Large intestine (tissue), 3 donors: ENCODE data around the gene PACSIN1. TPM values are rescaled to one million over a fixed set of nuclear protein-coding genes. Genes with fewer than 3 reads are reported as not detected.

Experiments
- DNase-seq, 2 donors: peaks; one replicate each; pipeline versions ENCODE4 v3.0.0 to v3.0.0-alpha.2; 2013
- H3K27ac ChIP-seq: one replicate; pipeline ENCODE4 v1.5.1; 2013; ENCODE audit warnings: low read length
- H3K27me3 ChIP-seq: 2 replicates; pipeline ENCODE4 v1.6.1; 2013; ENCODE audit warnings: low read length; ENCODE audit not compliant: control insufficient read depth, insufficient read depth
- H3K36me3 ChIP-seq: 2 replicates; pipeline ENCODE4 v1.6.1; 2013; ENCODE audit warnings: low read length; ENCODE audit not compliant: control insufficient read depth, insufficient read depth
- H3K4me1 ChIP-seq: one replicate; pipeline ENCODE4 v1.6.1; 2013; ENCODE audit warnings: low read length; ENCODE audit not compliant: control insufficient read depth, insufficient read depth
- H3K4me3 ChIP-seq: one replicate; pipeline ENCODE4 v1.5.1; 2013; ENCODE audit warnings: low read length
- H3K9me3 ChIP-seq: one replicate; pipeline ENCODE4 v1.6.1; 2013; ENCODE audit warnings: mild to moderate bottlenecking, low read depth, low read length, moderate library complexity; ENCODE audit not compliant: control insufficient read depth
- WGBS: methylation state at CpG from one replicate; pipeline ENCODE4 v1.1.5; 2013; ENCODE audit warnings: low lambda C conversion rate; ENCODE audit not compliant: insufficient coverage; 5-methylcytosine and 5-hydroxymethylcytosine counted together
- polyA plus RNA-seq: library from polyadenylated mRNA; unstranded; fragments of 120-200 nt; gene quantifications from one replicate; pipeline ENCODE4 v1.2.1, GENCODE V29; 2013

Gene PACSIN1
- polyA plus RNA-seq, 1 donor: 0.33 TPM

DNA sequence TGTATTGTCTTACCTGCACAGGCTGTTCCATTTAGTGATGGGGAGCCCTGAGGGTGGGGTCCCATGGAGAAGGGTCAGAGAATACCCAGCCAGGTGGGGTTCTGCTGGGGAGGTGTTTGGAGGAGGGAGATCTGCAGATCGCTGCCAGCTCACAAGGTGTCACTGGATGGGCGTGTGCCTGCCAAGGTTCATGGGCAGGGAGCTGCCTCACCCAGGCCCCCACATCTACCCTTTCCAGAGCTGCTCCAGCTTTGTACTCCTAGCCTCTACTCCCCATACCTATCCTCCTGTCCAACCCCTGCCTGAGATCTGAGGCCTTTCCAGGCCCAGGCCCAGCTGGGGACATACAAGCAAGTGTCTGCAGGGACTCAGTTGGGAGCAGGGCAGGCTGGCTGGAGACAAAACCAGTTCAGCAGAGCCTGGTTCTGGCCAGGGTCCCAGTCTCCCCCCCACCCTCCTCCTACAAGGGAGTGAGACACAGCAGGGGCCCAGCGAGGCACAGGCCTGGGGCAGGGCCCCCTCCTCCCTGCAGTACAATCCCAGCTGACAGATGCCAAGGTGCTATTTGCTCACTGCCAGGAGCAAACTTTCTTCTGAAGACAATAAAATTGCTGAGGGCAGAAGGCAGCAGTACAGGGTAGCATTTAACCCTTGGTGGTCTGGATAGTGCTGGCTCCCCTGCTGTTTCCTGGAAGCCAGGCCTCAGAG, 70.5 kb downstream of the PACSIN1 start:
- no peak overlapping the region for H3K4me3 ChIP-seq
- peak in 1 of 2 donors; percentile 41 for DNase-seq
- H3K36me3 ChIP-seq: no peaks in the 10 kb centered on the region
- H3K9me3 ChIP-seq: no peaks in the 10 kb centered on the region
- H3K27me3 ChIP-seq: no peaks in the 10 kb centered on the region
- no peak overlapping the region for H3K27ac ChIP-seq
- peaks cover 9% of the 10 kb centered on the region for H3K4me1 ChIP-seq
- WGBS: no CpG with 5 or more reads among the region's 3 CpGs

DNA sequence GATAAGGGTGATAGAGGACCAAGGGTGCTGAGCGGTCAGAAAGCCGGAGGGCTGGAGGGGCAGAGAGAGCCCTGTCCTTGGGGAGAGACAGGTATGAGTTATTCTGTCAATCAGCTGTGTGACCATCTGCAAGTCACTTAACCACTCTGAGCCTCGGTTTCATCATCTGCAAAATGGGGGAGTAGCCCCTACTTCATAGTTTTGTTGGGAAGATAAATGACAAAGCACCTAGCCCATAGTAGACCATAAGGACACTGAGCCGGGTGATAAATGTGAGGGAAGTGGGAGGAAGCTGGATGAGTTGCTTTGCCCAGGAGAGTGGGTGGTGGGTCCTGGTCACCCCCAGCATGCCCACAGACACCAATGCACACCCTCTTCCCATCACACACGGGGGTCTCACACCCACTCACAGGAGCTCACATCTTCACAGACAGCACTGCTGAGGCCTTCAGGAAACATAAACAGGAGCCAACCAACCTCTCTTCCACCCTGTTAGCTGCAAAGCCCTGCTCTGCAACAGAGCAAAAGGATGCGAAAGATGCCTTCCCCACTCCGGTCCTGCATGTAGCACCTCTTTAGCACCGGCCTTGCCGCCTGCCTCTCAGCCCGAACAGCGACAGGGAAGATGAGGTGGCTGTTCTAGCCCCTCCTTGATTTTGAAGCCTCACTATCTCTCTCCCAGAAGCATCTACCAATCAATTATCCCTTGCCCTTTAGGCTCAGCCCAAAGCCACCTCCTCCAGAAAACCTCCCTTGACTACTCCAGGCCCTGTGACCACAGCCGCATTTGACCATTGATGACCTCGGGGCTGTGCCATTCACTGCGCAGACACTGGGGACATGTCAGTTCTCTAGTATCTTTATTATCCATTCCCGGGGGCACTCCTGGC, 71.3 kb downstream of the PACSIN1 start:
- Histone ChIP-seq H3K4me1 (peaks cover 9% of the 10 kb centered on the region), H3K9me3 (no peaks in the 10 kb centered on the region), H3K27me3 (no peaks in the 10 kb centered on the region), H3K36me3 (no peaks in the 10 kb centered on the region), H3K4me3 (no peak overlapping the region), H3K27ac (no peak overlapping the region)
- no CpG with 5 or more reads among the region's 15 CpGs for WGBS
- DNase-seq: no peak

DNA sequence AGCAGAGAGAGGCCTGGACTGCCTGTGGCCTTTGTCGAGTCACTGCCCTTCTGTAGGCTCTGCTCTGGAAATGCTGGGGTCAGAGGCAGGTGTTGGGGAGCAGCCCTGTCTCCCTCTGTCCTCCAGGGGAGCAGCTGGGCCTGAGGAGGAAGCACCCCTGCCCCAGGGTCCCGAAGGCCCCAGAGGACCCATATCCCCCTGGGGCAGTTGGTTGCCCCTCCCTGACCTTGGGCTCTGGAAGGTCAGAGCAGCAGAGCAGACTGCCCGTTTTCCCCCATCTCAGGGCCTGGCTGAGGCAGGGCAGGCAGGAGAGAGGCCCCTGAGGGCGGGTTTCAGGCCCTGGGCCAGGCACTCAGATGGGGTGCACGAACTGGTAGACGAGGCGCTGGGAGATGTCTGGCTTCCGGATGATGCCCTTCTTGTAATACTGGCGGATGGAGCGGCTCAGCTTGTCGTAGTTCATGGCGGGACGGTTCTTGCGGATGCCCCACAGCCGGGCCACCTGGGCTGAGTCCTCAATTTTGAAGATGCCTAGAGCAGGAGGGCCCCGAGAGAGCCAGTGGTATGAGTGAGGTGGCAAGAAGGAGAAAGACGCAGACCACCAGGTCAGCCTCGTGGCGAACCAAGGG, 72.2 kb downstream of the PACSIN1 start:
- Histone ChIP-seq H3K27ac (no peak overlapping the region), H3K4me3 (no peak overlapping the region), H3K9me3 (no peaks in the 10 kb centered on the region), H3K27me3 (no peaks in the 10 kb centered on the region), H3K36me3 (no peaks in the 10 kb centered on the region), H3K4me1 (peaks cover 9% of the 10 kb centered on the region)
- no peak for DNase-seq
- WGBS: no CpG with 5 or more reads among the region's 19 CpGs

DNA sequence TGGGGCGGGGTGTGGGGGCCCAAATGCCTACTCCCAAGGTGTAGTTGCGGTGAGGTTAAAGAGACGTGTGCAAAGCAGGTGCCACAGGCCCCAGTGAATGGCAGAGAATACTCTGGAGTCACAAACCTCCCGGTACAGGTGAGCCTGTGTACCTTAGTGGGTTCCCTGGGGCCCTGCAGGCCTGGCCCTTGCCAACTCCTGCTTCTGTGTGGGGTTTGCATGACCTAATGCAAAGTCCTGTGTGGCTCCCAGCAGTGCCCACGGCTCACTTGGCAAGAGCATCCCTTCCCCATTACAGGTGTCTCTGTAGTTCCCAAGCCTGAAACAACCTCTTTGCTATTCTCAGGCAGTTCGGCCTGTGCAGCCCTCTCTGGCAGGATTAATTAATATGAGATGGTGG, 72.7 kb downstream of the PACSIN1 start:
- H3K9me3 ChIP-seq: no peaks in the 10 kb centered on the region
- no CpG with 5 or more reads among the region's 6 CpGs for WGBS
- H3K36me3 ChIP-seq: no peaks in the 10 kb centered on the region
- H3K4me1 ChIP-seq: peaks cover 9% of the 10 kb centered on the region
- no peaks in the 10 kb centered on the region for H3K27me3 ChIP-seq
- H3K4me3 ChIP-seq: no peak overlapping the region
- DNase-seq: no peak
- no peak overlapping the region for H3K27ac ChIP-seq

DNA sequence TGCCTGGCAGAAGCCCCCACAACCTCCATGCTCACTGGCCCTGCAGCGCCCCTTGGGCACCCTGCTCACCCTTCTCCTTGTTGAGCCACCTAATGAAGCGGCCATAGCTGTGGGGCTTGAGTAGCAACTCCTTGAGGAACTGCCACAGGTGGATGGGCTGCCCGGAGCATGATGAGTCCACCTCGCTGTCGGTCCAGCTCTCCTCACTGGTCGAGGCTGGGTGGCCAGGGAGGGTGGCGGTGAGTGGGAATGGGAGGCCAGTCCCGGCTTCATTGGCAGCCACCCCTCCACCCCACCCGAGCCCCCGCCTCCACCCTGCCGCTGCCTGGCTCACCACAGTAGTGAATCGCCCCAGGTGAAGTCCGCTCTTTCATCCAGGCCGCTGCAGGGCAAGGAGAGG, 73.3 kb downstream of the PACSIN1 start:
- H3K27ac ChIP-seq: no peak overlapping the region
- WGBS: no CpG with 5 or more reads among the region's 14 CpGs
- no peak for DNase-seq
- H3K4me3 ChIP-seq: no peak overlapping the region
- no peaks in the 10 kb centered on the region for H3K36me3 ChIP-seq
- H3K27me3 ChIP-seq: no peaks in the 10 kb centered on the region
- peaks cover 9% of the 10 kb centered on the region for H3K4me1 ChIP-seq
- H3K9me3 ChIP-seq: no peaks in the 10 kb centered on the region

DNA sequence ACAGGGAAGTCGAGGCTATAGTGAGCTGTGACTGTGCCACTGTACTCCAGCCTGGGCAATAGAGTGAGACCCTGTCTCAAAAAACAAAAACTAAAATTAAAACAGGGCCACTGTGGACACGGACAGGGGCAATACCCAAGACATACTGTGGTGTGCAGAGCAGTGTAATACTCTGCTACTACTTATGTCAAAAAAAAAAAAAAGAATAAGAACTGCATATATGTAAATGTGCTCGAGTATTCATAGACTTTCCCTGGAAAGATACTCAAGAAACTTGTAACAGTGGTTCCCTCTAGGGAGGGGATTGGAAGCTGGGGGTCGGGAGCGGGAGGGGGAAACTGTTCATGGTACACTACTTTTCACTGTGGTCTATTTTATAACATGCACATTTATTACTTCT, 74.3 kb downstream of the PACSIN1 start:
- no CpG with 5 or more reads among the region's 5 CpGs for WGBS
- Histone ChIP-seq H3K36me3 (no peaks in the 10 kb centered on the region), H3K27me3 (no peaks in the 10 kb centered on the region), H3K27ac (no peak overlapping the region), H3K4me1 (peaks cover 9% of the 10 kb centered on the region), H3K9me3 (no peaks in the 10 kb centered on the region), H3K4me3 (no peak overlapping the region)
- no peak for DNase-seq

DNA sequence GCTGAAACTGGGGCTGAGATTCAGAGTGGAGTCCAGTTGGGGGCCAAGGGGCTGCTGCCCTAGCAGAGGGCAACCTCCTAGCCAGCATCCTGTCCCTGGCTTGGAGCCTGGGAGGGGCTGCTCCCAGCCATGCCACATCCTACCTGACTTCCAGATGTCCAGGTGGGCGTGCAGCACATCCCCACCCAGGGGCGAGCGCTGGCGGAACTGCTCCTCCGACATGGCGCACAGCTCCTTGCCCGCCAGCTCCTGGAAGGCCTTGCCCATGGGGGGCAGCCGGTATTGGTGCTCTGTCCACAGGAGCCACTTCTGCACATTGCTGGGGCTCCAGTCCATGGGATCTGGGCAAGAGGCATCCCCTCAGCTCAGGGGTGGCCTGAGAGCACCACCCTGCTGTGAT, 75.0 kb downstream of the PACSIN1 start:
- H3K27me3 ChIP-seq: no peaks in the 10 kb centered on the region
- no peaks in the 10 kb centered on the region for H3K36me3 ChIP-seq
- H3K4me3 ChIP-seq: no peak overlapping the region
- H3K9me3 ChIP-seq: no peaks in the 10 kb centered on the region
- H3K27ac ChIP-seq: no peak overlapping the region
- H3K4me1 ChIP-seq: peaks cover 9% of the 10 kb centered on the region
- no peak for DNase-seq
- no CpG with 5 or more reads among the region's 8 CpGs for WGBS

DNA sequence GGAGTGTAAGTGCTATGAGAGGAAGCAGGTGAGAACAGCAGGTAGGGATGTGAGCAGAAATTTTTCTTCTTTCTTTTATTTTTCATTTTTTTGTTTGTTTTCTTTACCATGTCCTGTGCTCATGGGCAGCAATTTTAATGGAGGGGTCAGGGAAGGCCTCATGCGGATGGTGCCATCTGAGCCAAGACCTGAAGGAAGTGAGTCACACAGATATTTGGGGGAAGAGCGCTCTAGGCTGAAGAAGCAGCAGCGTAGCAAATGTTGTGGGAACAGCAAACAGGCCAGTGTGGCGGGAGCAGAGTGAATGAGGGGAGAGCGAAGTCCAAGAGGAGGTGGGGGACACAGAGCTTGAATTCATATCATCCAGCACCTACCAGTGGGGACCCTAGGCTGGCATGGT, 77.5 kb downstream of the PACSIN1 start:
- H3K27ac ChIP-seq: no peak overlapping the region
- WGBS: no CpG with 5 or more reads among the region's 5 CpGs

DNA sequence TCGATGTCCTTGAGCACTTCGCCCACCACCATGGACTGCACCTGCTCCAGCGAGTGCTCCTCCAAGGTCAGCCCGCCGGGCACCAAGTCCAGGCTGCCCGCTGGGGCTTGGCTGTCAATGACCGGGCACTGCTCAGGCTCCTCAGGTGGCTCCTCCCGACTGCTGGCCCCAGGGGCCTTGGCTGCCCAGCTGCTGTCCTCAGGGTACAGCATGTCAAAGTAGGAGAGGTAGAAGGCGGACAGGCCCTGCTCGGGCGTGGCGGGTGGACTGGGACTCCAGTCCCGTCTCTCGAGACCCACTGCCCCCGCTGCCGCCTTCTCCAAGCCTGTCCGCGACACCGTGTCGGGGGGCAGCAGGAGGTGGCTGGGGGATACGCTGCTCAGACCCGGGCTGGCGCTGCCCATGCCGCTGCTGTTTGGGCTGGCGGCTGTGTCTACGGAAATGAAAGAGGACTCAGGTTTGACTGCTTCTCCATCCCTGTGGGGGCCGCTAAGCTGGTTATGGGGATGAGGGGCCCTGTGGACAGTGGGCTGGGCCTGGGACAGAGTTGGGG, 78.3 kb downstream of the PACSIN1 start:
- DNase-seq: no peak
- Histone ChIP-seq H3K9me3 (no peaks in the 10 kb centered on the region), H3K4me3 (no peak overlapping the region), H3K27ac (no peak overlapping the region), H3K36me3 (no peaks in the 10 kb centered on the region), H3K27me3 (no peaks in the 10 kb centered on the region), H3K4me1 (peaks cover 10% of the 10 kb centered on the region)
- WGBS: no CpG with 5 or more reads among the region's 27 CpGs

More for the DNA sequence above, 77.5 kb downstream of the PACSIN1 start:
- no peaks in the 10 kb centered on the region for H3K36me3 ChIP-seq
- DNase-seq: no peak
- no peaks in the 10 kb centered on the region for H3K27me3 ChIP-seq
- H3K4me1 ChIP-seq: peaks cover 10% of the 10 kb centered on the region
- H3K4me3 ChIP-seq: no peak overlapping the region
- no peaks in the 10 kb centered on the region for H3K9me3 ChIP-seq

DNA sequence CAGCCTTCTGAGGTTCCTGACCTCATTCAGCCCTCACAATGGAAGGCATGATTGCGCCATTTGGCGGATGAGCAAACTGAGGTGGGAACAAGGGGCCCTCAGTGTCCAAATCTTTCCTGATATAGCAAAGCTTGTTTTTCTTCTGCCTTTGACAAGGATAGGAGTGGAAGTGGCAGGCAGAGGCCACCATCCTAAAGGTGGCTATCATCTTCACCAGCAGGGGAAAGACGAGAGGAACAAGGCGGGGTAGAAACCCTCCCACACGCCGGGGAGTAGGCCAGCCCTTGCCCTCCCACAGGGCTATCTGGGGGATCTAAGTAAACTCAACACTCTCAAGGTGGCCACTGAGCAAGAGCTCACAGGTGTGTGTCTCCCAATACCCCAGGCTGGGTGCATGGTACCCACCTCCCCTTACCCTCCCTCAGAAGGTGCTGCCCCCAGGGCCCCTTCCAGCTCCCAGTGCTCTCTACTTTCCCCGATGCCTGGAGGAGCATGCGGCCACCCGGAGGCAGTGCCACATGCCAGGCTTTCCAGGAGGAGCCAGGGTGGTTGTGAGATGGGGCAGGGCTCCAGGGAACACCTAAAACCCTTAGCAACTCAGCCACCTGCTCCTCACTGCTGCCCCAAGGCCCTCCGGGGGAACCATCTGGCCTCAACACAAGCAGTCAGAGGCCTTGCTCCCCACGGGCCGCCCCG, 79.0 kb downstream of the PACSIN1 start:
- Histone ChIP-seq H3K27me3 (no peaks in the 10 kb centered on the region), H3K36me3 (no peaks in the 10 kb centered on the region), H3K4me3 (no peak overlapping the region), H3K9me3 (no peaks in the 10 kb centered on the region), H3K4me1 (peaks cover 10% of the 10 kb centered on the region), H3K27ac (no peak overlapping the region)
- DNase-seq: no peak
- no CpG with 5 or more reads among the region's 13 CpGs for WGBS
